ENCODE measurements around the gene FBXO47.

FBXO47 gene

GRCh38 chr17:39009581-39010001, 42.4 kb upstream of the FBXO47 start:
- Histone ChIP-seq H3K4me3 (ENCODE audit: low read depth, low read length) (no peak overlapping the region), H3K36me3 (ENCODE audit: control insufficient read depth in 2 of 2, insufficient read depth in 1 of 2, low read length in 2 of 2) (no peaks in the 10 kb centered on the region), H3K9me3 (ENCODE audit: control insufficient read depth, insufficient read depth, low read depth, low read length) (no peaks in the 10 kb centered on the region), H3K27ac (ENCODE audit: extremely low read depth, low read depth, low read length) (no peak overlapping the region), H3K4me1 (ENCODE audit: control insufficient read depth, insufficient read depth, low read length) (no peaks in the 10 kb centered on the region)
- ChIA-PET POLR2A (no interaction called here), CTCF (interaction anchor here (0.9 to 1.1 kb wide), 2 partner anchors 9 to 26 kb away, joined by 3 read pairs; no protein-coding TSS in a partner anchor)
- no peak for TF ChIP-seq ZNF571 (tag by site-specific recombination; IDR thresholded peaks at IDR 0.05)
- no peak for TF ChIP-seq ZNF791 (tag by site-specific recombination; IDR thresholded peaks at IDR 0.05)
- no peak for TF ChIP-seq ZNF280D (tag by site-specific recombination; IDR thresholded peaks at IDR 0.05)
- TF ChIP-seq PRDM1 (tag by site-specific recombination; IDR thresholded peaks at IDR 0.05), result no peak

GRCh38 chr17:39008633-39009032, 41.4 kb upstream of the FBXO47 start:
- H3K4me3 ChIP-seq (ENCODE audit: low read depth, low read length), result no peak overlapping the region
- TF ChIP-seq ZNF792 (tag by site-specific recombination; IDR thresholded peaks at IDR 0.05) (no peak), SETDB1 (IDR thresholded peaks at IDR 0.05; ENCODE audit: insufficient read length, low read length) (peak; percentile 61)
- no peak overlapping the region for H3K27ac ChIP-seq (ENCODE audit: extremely low read depth, low read depth, low read length)
- ChIA-PET POLR2A (no interaction called here), CTCF (interaction anchor here (0.5 to 0.6 kb wide), 2 partner anchors 50 to 273 kb away, joined by 3 read pairs; no protein-coding TSS in a partner anchor)
- no peaks in the 10 kb centered on the region for H3K36me3 ChIP-seq (ENCODE audit: control insufficient read depth in 2 of 2, insufficient read depth in 1 of 2, low read length in 2 of 2)
- no peaks in the 10 kb centered on the region for H3K4me1 ChIP-seq (ENCODE audit: control insufficient read depth, insufficient read depth, low read length)
- H3K9me3 ChIP-seq (ENCODE audit: control insufficient read depth, insufficient read depth, low read depth, low read length), result no peaks in the 10 kb centered on the region

- POLR2A ChIA-PET, result no interaction called here
- no peak overlapping the region for H3K4me3 ChIP-seq (ENCODE audit: low read depth, low read length)
- no peak for TF ChIP-seq ZNF768 (tag by site-specific recombination; IDR thresholded peaks at IDR 0.05)
- no peak for TF ChIP-seq ZNF274 (IDR thresholded peaks at IDR 0.05; ENCODE audit: low read length)
- peak; percentile 96 for TF ChIP-seq ZNF274 (tag by site-specific recombination; IDR thresholded peaks at IDR 0.05; ENCODE audit: borderline replicate concordance)
- H3K27ac ChIP-seq (ENCODE audit: extremely low read depth, low read depth, low read length), result no peak overlapping the region
- no peaks in the 10 kb centered on the region for H3K9me3 ChIP-seq (ENCODE audit: control insufficient read depth, insufficient read depth, low read depth, low read length)
- H3K36me3 ChIP-seq (ENCODE audit: control insufficient read depth in 2 of 2, insufficient read depth in 1 of 2, low read length in 2 of 2), result no peaks in the 10 kb centered on the region
- no peaks in the 10 kb centered on the region for H3K4me1 ChIP-seq (ENCODE audit: control insufficient read depth, insufficient read depth, low read length)
- CTCF ChIA-PET, result interaction anchor here (0.7 kb wide), 1 partner anchor 204 kb away, joined by 3 read pairs; no protein-coding TSS in a partner anchor
Observed at GRCh38 chr17:39002991-39003715, 36.0 kb upstream of the FBXO47 start.

GRCh38 chr17:39001703-39002637, 34.8 kb upstream of the FBXO47 start:
- no peaks in the 10 kb centered on the region for H3K9me3 ChIP-seq (ENCODE audit: control insufficient read depth, insufficient read depth, low read depth, low read length)
- no peaks in the 10 kb centered on the region for H3K4me1 ChIP-seq (ENCODE audit: control insufficient read depth, insufficient read depth, low read length)
- peak; percentile 98 for TF ChIP-seq ZNF266 (tag by site-specific recombination; IDR thresholded peaks at IDR 0.05; ENCODE audit: low read depth)
- TF ChIP-seq HOXA7 (CRISPR knock-in tag; IDR thresholded peaks at IDR 0.05; ENCODE audit: borderline replicate concordance), result no peak
- peak; percentile 67 for TF ChIP-seq ZBTB20 (tag by site-specific recombination; IDR thresholded peaks at IDR 0.05)
- TF ChIP-seq SP2 (tag by site-specific recombination; IDR thresholded peaks at IDR 0.05), result 0 out of 2 replicates have a peak, but pooled peaks have one; percentile 10
- ChIA-PET POLR2A (interaction anchor here (0.5 kb wide), 1 partner anchor 680 kb away, joined by 5 read pairs; no protein-coding TSS in a partner anchor), CTCF (interaction anchor here (0.6 to 3.6 kb wide), 3 partner anchors 18 to 176 kb away, joined by 3 to 18 read pairs (median 3); no protein-coding TSS in a partner anchor)
- H3K4me3 ChIP-seq (ENCODE audit: low read depth, low read length), result no peak overlapping the region
- H3K27ac ChIP-seq (ENCODE audit: extremely low read depth, low read depth, low read length), result no peak overlapping the region
- no peaks in the 10 kb centered on the region for H3K36me3 ChIP-seq (ENCODE audit: control insufficient read depth in 2 of 2, insufficient read depth in 1 of 2, low read length in 2 of 2)

Data from HEK293 (cell line).